B cell (primary cell): ENCODE data around the gene BIRC2. TPM values are rescaled to one million over a fixed set of nuclear protein-coding genes. Genes with fewer than 3 reads are reported as not detected.

Experiments used
- ATAC-seq: fragments of 200-7000 bp; cut with Tn5 transposase; one replicate; pipeline ENCODE4 v1.10.0; 2021; ENCODE audit warnings: low read depth, mild to moderate bottlenecking, moderate number of reproducible peaks, moderate library complexity
- CTCF ChIA-PET: fragments of 350-600 bp; sonication (Branson Sonifier 250); formaldehyde crosslinking; loops from one replicate; lab custom pipeline; 2021; ENCODE audit warnings: antibody characterized with exemption, inconsistent platforms; lab: Charles Lee
- POLR2A ChIA-PET: fragments of 350-600 bp; sonication (Branson Sonifier 250); formaldehyde crosslinking; loops from one replicate; lab custom pipeline; 2021; ENCODE audit warnings: antibody characterized with exemption; lab: Charles Lee
- DNase-seq: peaks from one replicate; pipeline ENCODE4 v3.0.0; 2013
- H2AFZ ChIP-seq: 2 replicates; pipeline ENCODE4 v1.6.1; 2012; ENCODE audit warnings: mild to moderate bottlenecking, low read depth, low read length; ENCODE audit not compliant: insufficient read depth, poor library complexity, severe bottlenecking
- H3K27ac ChIP-seq, 2 donors: 1 replicate in 1 of 2; 2 replicates in 1 of 2; pipeline ENCODE4 v1.5.1; 2012 to 2013; ENCODE audit warnings: low read length in 2 of 2, mild to moderate bottlenecking in 2 of 2, moderate library complexity in 1 of 2
- H3K27me3 ChIP-seq, 4 experiments: fragments of 200-600 bp in 1 of 4; sonication (generic) in 1 of 4; replicated peaks in 1 of 4; 1 replicate in 2 of 4; 2 replicates in 2 of 4; pipeline versions ENCODE4 v1.6.1 to v1.7.0; 2013 to 2016; ENCODE audit warnings: low read length in 3 of 4, mild to moderate bottlenecking in 2 of 4, mixed read lengths in 1 of 4, moderate library complexity in 1 of 4; ENCODE audit not compliant: insufficient read depth in 4 of 4, control insufficient read depth in 3 of 4; ENCODE audit errors: control extremely low read depth in 1 of 4
- H3K36me3 ChIP-seq, 2 experiments: replicated peaks in 1 of 2; 1 replicate in 1 of 2; 2 replicates in 1 of 2; pipeline versions ENCODE4 v1.6.1 to v1.7.1; 2013; ENCODE audit warnings: low read length in 1 of 2; ENCODE audit not compliant: insufficient read depth in 2 of 2, control insufficient read depth in 1 of 2; ENCODE audit errors: control extremely low read depth in 1 of 2, extremely low read depth in 1 of 2
- H3K4me1 ChIP-seq, 2 donors: fragments of 200-600 bp in 1 of 2; sonication (generic) in 1 of 2; 1 replicate in 1 of 2; 2 replicates in 1 of 2; pipeline versions ENCODE4 v1.5.1 to v1.6.1; 2013 to 2017; ENCODE audit warnings: low read length in 2 of 2; ENCODE audit not compliant: control insufficient read depth in 2 of 2, insufficient read depth in 2 of 2
- H3K4me2 ChIP-seq: replicated peaks from 2 replicates; pipeline ENCODE3; 2012; ENCODE audit warnings: mild to moderate bottlenecking, low read depth, low read length; ENCODE audit not compliant: poor library complexity, severe bottlenecking
- H3K4me3 ChIP-seq, 5 experiments: fragments of 200-600 bp in 1 of 5; sonication (generic) in 1 of 5; 1 replicate in 3 of 5; 2 replicates in 2 of 5; pipeline versions ENCODE4 v1.5.1 to v1.7.0; 2011 to 2016; ENCODE audit warnings: low read length in 4 of 5, mild to moderate bottlenecking in 4 of 5, low read depth in 2 of 5, control low read depth in 1 of 5, moderate library complexity in 1 of 5; ENCODE audit not compliant: insufficient read depth in 1 of 5; ENCODE audit errors: control extremely low read depth in 1 of 5, extremely low read depth in 1 of 5
- H3K79me2 ChIP-seq: fragments of 200-600 bp; sonication (generic); one replicate; pipeline ENCODE4 v1.6.0; 2016; ENCODE audit warnings: low read length; ENCODE audit not compliant: control insufficient read depth, insufficient read depth
- H3K9ac ChIP-seq: fragments of 200-600 bp; sonication (generic); 2 replicates; pipeline ENCODE4 v1.6.1; 2017; ENCODE audit warnings: mild to moderate bottlenecking, low read length, moderate library complexity
- H3K9me3 ChIP-seq, 3 donors: one replicate each; pipeline versions ENCODE4 v1.6.1 to v1.7.1; 2013; ENCODE audit warnings: low read length in 2 of 3; ENCODE audit not compliant: control insufficient read depth in 2 of 3, insufficient read depth in 1 of 3; ENCODE audit errors: control extremely low read depth in 1 of 3
- H4K20me1 ChIP-seq: 2 replicates; pipeline ENCODE4 v1.6.0; 2012; ENCODE audit warnings: mild to moderate bottlenecking, low read length; ENCODE audit not compliant: insufficient read depth, control insufficient read depth, poor library complexity, severe bottlenecking
- H3K27ac Mint-ChIP-seq: one replicate; pipeline ENCODE4 v1.8.0; 2021; ENCODE audit warnings: mixed read lengths
- H3K27me3 Mint-ChIP-seq: one replicate; pipeline ENCODE4 v1.8.0; 2021; ENCODE audit warnings: mixed read lengths
- H3K4me1 Mint-ChIP-seq: one replicate; pipeline ENCODE4 v1.8.0; 2021; ENCODE audit warnings: mixed read lengths
- H3K4me3 Mint-ChIP-seq: one replicate; pipeline ENCODE4 v1.8.0; 2021; ENCODE audit warnings: mixed read lengths
- H3K9me3 Mint-ChIP-seq: one replicate; pipeline ENCODE4 v1.8.0; 2022; ENCODE audit warnings: mixed read lengths; ENCODE audit not compliant: insufficient read depth
- EZH2 ChIP-seq: IDR thresholded peaks from 2 replicates; pipeline ENCODE4 v1.6.1; 2012; ENCODE audit warnings: borderline replicate concordance, low read depth, mild to moderate bottlenecking, moderate library complexity, low read length; ENCODE audit not compliant: insufficient read depth, poor library complexity, severe bottlenecking
- WGBS: methylation state at CpG from one replicate; pipeline ENCODE4 v1.1.5; 2013; ENCODE audit warnings: missing lambda C conversion rate; ENCODE audit not compliant: insufficient coverage; 5-methylcytosine and 5-hydroxymethylcytosine counted together
- intact Hi-C: fragments of 100-400 bp; cut with micrococcal nuclease; formaldehyde crosslinking; loops from one replicate; pipeline ENCODE4 v1.10.0; 2022
- polyA plus RNA-seq: library from polyadenylated mRNA; depleted of rRNA; stranded (reverse); fragments of >200 nt; gene quantifications from 2 replicates; pipeline ENCODE4 v1.2.3, GENCODE V29; 2012
- total RNA-seq, 2 donors: library from RNA; stranded (reverse); fragments of 120-200 nt in 1 of 2; gene quantifications; 1 replicate in 1 of 2; 2 replicates in 1 of 2; pipeline versions ENCODE4 v1.2.3 to v1.2.4, GENCODE V29; 2013 to 2022
- TF ChIP-seq, protein P1 (sequence below): fragments of 200-600 bp; IDR thresholded peaks from one replicate; pipeline ENCODE4 v1.8.0; 2022; ENCODE audit warnings: antibody characterized with exemption, mild to moderate bottlenecking

Gene BIRC2
- total and polyA plus RNA-seq, 2 donors (not counting 1 experiment from before 2014, with no cell fraction given) = 20.1 to 51.0 TPM

- no peaks in the 10 kb centered on the region for H4K20me1 ChIP-seq
- H3K27me3 Mint-ChIP-seq = no peaks in the 10 kb centered on the region
- ChIA-PET POLR2A (no interaction called here), CTCF (interaction anchor here (1.4 to 2.1 kb wide), 3 partner anchors 8 to 228 kb away, joined by 5 to 6 read pairs (median 6); no protein-coding TSS in a partner anchor)
- no peak overlapping the region for H3K27ac Mint-ChIP-seq
- H3K9me3 Mint-ChIP-seq = no peaks in the 10 kb centered on the region
- H3K4me2 ChIP-seq = no peak overlapping the region
- no peak overlapping the region for H3K4me3 Mint-ChIP-seq
- H3K4me3 ChIP-seq = no peak overlapping the region
- no peak for ATAC-seq
- no peak overlapping the region for H3K27ac ChIP-seq
- H3K27me3 ChIP-seq = no peaks in the 10 kb centered on the region
- DNase-seq = no peak
- no peaks in the 10 kb centered on the region for H3K9me3 ChIP-seq
- 80% methylated on average over 1 of the region's 5 CpGs for WGBS
- no peaks in the 10 kb centered on the region for H3K4me1 ChIP-seq
- peaks cover 5 to 8% of the 10 kb centered on the region in 2 experiments for H3K36me3 ChIP-seq
- H3K79me2 ChIP-seq = no peaks in the 10 kb centered on the region
- no peak overlapping the region for H2AFZ ChIP-seq
- H3K9ac ChIP-seq = no peak overlapping the region
- TF ChIP-seq, protein P1, sequence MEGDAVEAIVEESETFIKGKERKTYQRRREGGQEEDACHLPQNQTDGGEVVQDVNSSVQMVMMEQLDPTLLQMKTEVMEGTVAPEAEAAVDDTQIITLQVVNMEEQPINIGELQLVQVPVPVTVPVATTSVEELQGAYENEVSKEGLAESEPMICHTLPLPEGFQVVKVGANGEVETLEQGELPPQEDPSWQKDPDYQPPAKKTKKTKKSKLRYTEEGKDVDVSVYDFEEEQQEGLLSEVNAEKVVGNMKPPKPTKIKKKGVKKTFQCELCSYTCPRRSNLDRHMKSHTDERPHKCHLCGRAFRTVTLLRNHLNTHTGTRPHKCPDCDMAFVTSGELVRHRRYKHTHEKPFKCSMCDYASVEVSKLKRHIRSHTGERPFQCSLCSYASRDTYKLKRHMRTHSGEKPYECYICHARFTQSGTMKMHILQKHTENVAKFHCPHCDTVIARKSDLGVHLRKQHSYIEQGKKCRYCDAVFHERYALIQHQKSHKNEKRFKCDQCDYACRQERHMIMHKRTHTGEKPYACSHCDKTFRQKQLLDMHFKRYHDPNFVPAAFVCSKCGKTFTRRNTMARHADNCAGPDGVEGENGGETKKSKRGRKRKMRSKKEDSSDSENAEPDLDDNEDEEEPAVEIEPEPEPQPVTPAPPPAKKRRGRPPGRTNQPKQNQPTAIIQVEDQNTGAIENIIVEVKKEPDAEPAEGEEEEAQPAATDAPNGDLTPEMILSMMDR = no peak
- no peak for TF ChIP-seq EZH2
- intact Hi-C loops = no loop called here
- peaks cover 2% of the 10 kb centered on the region for H3K4me1 Mint-ChIP-seq
These were observed 38.3 kb downstream of the BIRC2 start for GRCh38 chr11:102385085-102386007.

DNA sequence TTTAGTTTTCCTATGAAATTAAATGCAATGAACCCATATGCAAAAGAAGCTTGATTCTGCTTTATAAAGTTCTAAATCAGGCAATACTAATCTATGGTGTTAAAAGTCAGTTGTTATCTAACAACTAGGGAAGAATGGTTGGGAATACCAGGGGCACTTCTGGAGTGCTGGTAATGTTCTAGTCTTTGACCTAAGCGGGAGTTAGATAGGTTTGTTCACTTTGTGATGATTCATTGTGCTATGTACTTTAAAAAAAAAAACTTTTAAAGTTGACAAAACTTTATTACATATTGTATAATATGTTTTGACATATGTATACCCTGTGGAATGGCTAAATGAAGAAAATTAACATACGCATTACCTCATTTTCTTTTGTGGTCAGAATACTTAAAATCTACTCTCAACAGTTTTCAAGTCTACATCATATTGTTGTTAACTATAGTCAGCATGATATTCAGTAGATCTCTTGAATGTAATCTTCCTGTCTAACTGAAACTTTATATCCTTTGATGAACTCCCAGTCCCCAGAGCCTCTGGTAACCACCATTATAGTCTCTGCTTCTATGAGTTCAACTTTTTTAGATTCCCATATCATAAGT is 39.2 kb downstream of the BIRC2 start:
- no peak for DNase-seq
- Histone ChIP-seq H3K36me3 (peaks cover 5 to 8% of the 10 kb centered on the region in 2 experiments), H4K20me1 (no peaks in the 10 kb centered on the region), H2AFZ (no peak overlapping the region), H3K9me3 (no peaks in the 10 kb centered on the region), H3K79me2 (peaks cover 5% of the 10 kb centered on the region), H3K27ac (no peak overlapping the region), H3K4me1 (no peaks in the 10 kb centered on the region), H3K4me3 (no peak overlapping the region), H3K27me3 (no peaks in the 10 kb centered on the region), H3K9ac (no peak overlapping the region), H3K4me2 (no peak overlapping the region)
- ChIA-PET POLR2A (no interaction called here), CTCF (no interaction called here)
- Mint-ChIP-seq H3K9me3 (no peaks in the 10 kb centered on the region), H3K27me3 (no peaks in the 10 kb centered on the region), H3K4me3 (no peak overlapping the region), H3K4me1 (peaks cover 7% of the 10 kb centered on the region), H3K27ac (no peak overlapping the region)
- intact Hi-C loops = no loop called here
- WGBS = no CpG with 5 or more reads among the region's 2 CpGs
- ATAC-seq = no peak
- TF ChIP-seq EZH2 = no peak
- TF ChIP-seq, protein P1 = no peak
